Measurements from ENCODE around the gene FLNC. TPM values are rescaled to one million over a fixed set of nuclear protein-coding genes. Genes with fewer than 3 reads are reported as not detected.

Gene FLNC
- total RNA-seq, 1 experiment from 2014 or later: 0.42 TPM

DNA sequence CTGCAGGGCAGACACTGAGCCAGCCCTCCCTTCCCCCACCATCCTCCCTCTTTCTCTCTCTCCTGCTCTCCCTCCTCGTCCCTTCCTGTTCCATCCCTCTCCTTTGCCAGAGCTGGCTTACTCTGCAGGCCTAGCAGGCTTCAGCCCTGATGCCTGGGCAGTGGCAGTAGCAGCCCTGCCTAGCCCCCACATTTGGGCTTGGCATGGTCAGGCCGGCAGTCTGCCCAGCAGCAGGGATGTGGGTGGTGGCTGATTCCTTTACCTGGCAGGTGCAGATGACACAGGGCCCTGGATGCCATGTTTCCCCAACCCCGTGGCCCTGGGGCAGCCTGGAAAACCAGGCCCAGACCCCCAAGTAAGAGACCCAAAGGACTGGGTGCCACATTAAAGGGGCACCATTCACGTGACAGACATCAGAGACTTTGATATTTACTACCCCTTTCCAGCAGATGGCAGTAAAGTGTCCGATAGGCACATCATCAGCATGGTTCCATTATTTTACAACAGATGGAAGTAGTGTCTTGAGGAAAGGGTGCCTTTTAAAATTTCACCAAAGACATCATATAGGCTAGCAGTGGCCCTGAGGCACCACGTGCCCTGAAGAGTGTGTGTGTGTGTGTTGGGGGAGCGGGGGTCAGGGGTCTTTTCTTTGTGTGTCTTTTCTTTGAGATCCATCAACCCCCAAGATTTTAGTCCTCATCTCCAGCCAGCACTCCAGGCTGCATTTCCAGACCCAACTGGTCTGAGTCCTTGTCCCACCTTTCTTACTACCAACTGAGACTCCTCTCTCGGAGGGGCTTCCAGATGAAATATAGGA lies 74.4 kb downstream of the FLNC start:
- no peak overlapping the region for H3K27ac Mint-ChIP-seq (ENCODE audit: unreplicated experiment)
- peaks cover 29% of the 10 kb centered on the region for H3K4me1 Mint-ChIP-seq (ENCODE audit: low read depth, unreplicated experiment)
- no peak overlapping the region for H3K4me3 Mint-ChIP-seq (ENCODE audit: low read depth, unreplicated experiment)
- no peak for DNase-seq
- no peaks in the 10 kb centered on the region for H3K9me3 Mint-ChIP-seq (ENCODE audit: low read depth, unreplicated experiment)
- CTCF ChIA-PET: no interaction called here
- no TSS peak for BruUV-seq (replicated peaks)
- intact Hi-C loops (cut with micrococcal nuclease; ENCODE audit: unreplicated experiment): loop anchor here (5.0 kb wide), 1 partner anchor 53 kb away; no protein-coding TSS in a partner anchor
- TF ChIP-seq, protein P1, sequence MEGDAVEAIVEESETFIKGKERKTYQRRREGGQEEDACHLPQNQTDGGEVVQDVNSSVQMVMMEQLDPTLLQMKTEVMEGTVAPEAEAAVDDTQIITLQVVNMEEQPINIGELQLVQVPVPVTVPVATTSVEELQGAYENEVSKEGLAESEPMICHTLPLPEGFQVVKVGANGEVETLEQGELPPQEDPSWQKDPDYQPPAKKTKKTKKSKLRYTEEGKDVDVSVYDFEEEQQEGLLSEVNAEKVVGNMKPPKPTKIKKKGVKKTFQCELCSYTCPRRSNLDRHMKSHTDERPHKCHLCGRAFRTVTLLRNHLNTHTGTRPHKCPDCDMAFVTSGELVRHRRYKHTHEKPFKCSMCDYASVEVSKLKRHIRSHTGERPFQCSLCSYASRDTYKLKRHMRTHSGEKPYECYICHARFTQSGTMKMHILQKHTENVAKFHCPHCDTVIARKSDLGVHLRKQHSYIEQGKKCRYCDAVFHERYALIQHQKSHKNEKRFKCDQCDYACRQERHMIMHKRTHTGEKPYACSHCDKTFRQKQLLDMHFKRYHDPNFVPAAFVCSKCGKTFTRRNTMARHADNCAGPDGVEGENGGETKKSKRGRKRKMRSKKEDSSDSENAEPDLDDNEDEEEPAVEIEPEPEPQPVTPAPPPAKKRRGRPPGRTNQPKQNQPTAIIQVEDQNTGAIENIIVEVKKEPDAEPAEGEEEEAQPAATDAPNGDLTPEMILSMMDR (IDR thresholded peaks at IDR 0.05; ENCODE audit: unreplicated experiment): peak; percentile 63
- H3K27me3 Mint-ChIP-seq (ENCODE audit: unreplicated experiment): peaks cover 23% of the 10 kb centered on the region
- H3K36me3 Mint-ChIP-seq (ENCODE audit: insufficient read depth, unreplicated experiment): peaks cover 5% of the 10 kb centered on the region

- Mint-ChIP-seq H3K27ac (ENCODE audit: unreplicated experiment) (no peak overlapping the region), H3K27me3 (ENCODE audit: unreplicated experiment) (peaks cover 39% of the 10 kb centered on the region), H3K4me1 (ENCODE audit: low read depth, unreplicated experiment) (peaks cover 36% of the 10 kb centered on the region), H3K36me3 (ENCODE audit: insufficient read depth, unreplicated experiment) (peaks cover 5% of the 10 kb centered on the region), H3K9me3 (ENCODE audit: low read depth, unreplicated experiment) (no peaks in the 10 kb centered on the region), H3K4me3 (ENCODE audit: low read depth, unreplicated experiment) (no peak overlapping the region)
- TF ChIP-seq, protein P1 (IDR thresholded peaks at IDR 0.05; ENCODE audit: unreplicated experiment): no peak
- intact Hi-C loops (cut with micrococcal nuclease; ENCODE audit: unreplicated experiment): no loop called here
- CTCF ChIA-PET: no interaction called here
- DNase-seq: no peak
- BruUV-seq (replicated peaks): no TSS peak
Observed at GRCh38 chr7:128906001-128906765, 76.0 kb downstream of the FLNC start.

- no TSS peak for BruUV-seq (replicated peaks)
- Mint-ChIP-seq H3K4me1 (ENCODE audit: low read depth, unreplicated experiment) (peaks cover 44% of the 10 kb centered on the region), H3K4me3 (ENCODE audit: low read depth, unreplicated experiment) (no peak overlapping the region), H3K9me3 (ENCODE audit: low read depth, unreplicated experiment) (no peaks in the 10 kb centered on the region), H3K27ac (ENCODE audit: unreplicated experiment) (no peak overlapping the region), H3K27me3 (ENCODE audit: unreplicated experiment) (peaks cover 47% of the 10 kb centered on the region), H3K36me3 (ENCODE audit: insufficient read depth, unreplicated experiment) (peaks cover under 1% of the 10 kb centered on the region)
- CTCF ChIA-PET: no interaction called here
- TF ChIP-seq, protein P1 (IDR thresholded peaks at IDR 0.05; ENCODE audit: unreplicated experiment): no peak
- no peak for DNase-seq
- intact Hi-C loops (cut with micrococcal nuclease; ENCODE audit: unreplicated experiment): no loop called here
Observed at GRCh38 chr7:128906766-128907559, 76.8 kb downstream of the FLNC start.

Other genes starting within 250 kb of the FLNC start
- gene GARIN1A, start 158.1 kb upstream of the FLNC start, total RNA-seq (2022): 7.3 and 8.5 TPM in 2 replicates
- 115 and 154 TPM in 2 replicates for gene CALU, start 91.0 kb upstream of the FLNC start, total RNA-seq (2022)
- not detected in 2 replicates for gene OPN1SW, start 54.6 kb upstream of the FLNC start, total RNA-seq (2022)
- 2.2 and 5.9 TPM in 2 replicates for gene CCDC136, start 38.4 kb upstream of the FLNC start, total RNA-seq (2022)
- gene ATP6V1F, start 32.5 kb downstream of the FLNC start, total RNA-seq (2022): 104 and 123 TPM in 2 replicates
- gene KCP, start 80.3 kb downstream of the FLNC start, total RNA-seq (2022): 6.8 and 10.6 TPM in 2 replicates
- gene IRF5, start 107.5 kb downstream of the FLNC start, total RNA-seq (2022): 11.4 and 13.4 TPM in 2 replicates
- 43.6 and 47.1 TPM in 2 replicates for gene TNPO3, start 224.7 kb downstream of the FLNC start, total RNA-seq (2022)